ENCODE data around the gene RPL7L1.

DNA sequence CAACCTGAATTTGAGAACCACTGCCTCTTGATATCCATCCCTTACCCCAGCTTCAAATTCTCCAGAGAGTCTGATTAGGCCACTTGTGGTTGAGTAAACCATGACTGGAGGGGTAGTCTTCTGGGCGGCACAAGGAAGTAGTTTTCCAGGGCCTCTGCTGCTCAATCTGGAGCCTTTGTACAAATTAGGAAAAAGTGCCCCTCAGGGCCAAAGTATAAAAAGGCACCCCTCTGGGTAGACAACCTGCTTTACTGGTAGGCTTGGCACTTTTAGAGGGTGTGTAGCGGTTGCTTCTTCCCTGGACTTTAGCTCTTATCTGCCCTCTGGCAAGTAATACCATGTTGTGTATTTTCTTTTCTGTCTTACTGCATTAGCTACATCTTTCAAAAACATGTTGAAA, 32.9 kb upstream of the RPL7L1 start:
- TF ChIP-seq, protein P1, sequence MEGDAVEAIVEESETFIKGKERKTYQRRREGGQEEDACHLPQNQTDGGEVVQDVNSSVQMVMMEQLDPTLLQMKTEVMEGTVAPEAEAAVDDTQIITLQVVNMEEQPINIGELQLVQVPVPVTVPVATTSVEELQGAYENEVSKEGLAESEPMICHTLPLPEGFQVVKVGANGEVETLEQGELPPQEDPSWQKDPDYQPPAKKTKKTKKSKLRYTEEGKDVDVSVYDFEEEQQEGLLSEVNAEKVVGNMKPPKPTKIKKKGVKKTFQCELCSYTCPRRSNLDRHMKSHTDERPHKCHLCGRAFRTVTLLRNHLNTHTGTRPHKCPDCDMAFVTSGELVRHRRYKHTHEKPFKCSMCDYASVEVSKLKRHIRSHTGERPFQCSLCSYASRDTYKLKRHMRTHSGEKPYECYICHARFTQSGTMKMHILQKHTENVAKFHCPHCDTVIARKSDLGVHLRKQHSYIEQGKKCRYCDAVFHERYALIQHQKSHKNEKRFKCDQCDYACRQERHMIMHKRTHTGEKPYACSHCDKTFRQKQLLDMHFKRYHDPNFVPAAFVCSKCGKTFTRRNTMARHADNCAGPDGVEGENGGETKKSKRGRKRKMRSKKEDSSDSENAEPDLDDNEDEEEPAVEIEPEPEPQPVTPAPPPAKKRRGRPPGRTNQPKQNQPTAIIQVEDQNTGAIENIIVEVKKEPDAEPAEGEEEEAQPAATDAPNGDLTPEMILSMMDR (IDR thresholded peaks at IDR 0.05), result no peak
- TF ChIP-seq POLR2AphosphoS5 (IDR thresholded peaks at IDR 0.05), result no peak
- TF ChIP-seq POLR2A (IDR thresholded peaks at IDR 0.05), result no peak

All from transverse colon (tissue), 4 donors.